Measurements from ENCODE around the gene JAK1. TPM values are rescaled to one million over a fixed set of nuclear protein-coding genes. Genes with fewer than 3 reads are reported as not detected.

JAK1 gene
- total RNA-seq, 3 donors from 2014 or later (not counting 1 experiment from before 2014, with no cell fraction given) = 507 to 626 (median 526) TPM

DNA sequence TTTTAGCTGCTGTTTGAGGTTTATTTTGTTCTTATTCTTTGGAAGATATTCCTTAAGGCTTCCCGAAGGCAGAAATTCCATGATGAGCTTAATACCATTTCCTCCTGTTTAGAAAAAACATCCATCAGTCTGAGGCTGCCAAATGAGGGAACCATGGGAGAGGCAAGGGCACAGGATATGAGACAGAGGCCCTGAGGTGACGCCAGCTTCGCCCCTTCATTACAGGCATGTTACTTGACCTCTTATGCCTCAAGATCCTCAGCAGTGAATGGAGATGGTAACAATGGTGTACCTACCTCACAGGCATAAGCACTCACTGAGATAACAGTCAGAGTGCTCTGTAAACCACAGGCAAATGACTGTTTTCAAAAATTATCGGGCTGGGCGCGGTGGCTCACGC is 127.9 kb downstream of the JAK1 start:
- H3K4me3 ChIP-seq (ENCODE audit: low read length) = no peak overlapping the region
- no peaks in the 10 kb centered on the region for H3K27me3 ChIP-seq (ENCODE audit: control insufficient read depth, insufficient read depth, low read length)
- H3K36me3 Mint-ChIP-seq = peaks cover 45% of the 10 kb centered on the region
- peaks cover 94% of the 10 kb centered on the region for H3K36me3 ChIP-seq (ENCODE audit: control insufficient read depth, insufficient read depth, low read length)
- 96% methylated on average over 2 of the region's 7 CpGs for WGBS (ENCODE audit: insufficient coverage)
- H3K9me3 ChIP-seq (ENCODE audit: control insufficient read depth, insufficient read depth, low read length) = no peaks in the 10 kb centered on the region
- H3K9me3 Mint-ChIP-seq = no peaks in the 10 kb centered on the region
- peak overlapping the region; percentile 27 to 64 for H3K27ac Mint-ChIP-seq
- peaks cover 0 to 7% of the 10 kb centered on the region in 2 donors for H3K4me1 Mint-ChIP-seq
- DNase-seq (no peak), ATAC-seq (no peak)
- TF ChIP-seq, protein P1, sequence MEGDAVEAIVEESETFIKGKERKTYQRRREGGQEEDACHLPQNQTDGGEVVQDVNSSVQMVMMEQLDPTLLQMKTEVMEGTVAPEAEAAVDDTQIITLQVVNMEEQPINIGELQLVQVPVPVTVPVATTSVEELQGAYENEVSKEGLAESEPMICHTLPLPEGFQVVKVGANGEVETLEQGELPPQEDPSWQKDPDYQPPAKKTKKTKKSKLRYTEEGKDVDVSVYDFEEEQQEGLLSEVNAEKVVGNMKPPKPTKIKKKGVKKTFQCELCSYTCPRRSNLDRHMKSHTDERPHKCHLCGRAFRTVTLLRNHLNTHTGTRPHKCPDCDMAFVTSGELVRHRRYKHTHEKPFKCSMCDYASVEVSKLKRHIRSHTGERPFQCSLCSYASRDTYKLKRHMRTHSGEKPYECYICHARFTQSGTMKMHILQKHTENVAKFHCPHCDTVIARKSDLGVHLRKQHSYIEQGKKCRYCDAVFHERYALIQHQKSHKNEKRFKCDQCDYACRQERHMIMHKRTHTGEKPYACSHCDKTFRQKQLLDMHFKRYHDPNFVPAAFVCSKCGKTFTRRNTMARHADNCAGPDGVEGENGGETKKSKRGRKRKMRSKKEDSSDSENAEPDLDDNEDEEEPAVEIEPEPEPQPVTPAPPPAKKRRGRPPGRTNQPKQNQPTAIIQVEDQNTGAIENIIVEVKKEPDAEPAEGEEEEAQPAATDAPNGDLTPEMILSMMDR (IDR thresholded peaks at IDR 0.05) = no peak
- intact Hi-C loops (cut with micrococcal nuclease) = no loop called here
- H3K27me3 Mint-ChIP-seq (ENCODE audit: low read depth in 2 of 2) = no peaks in the 10 kb centered on the region
- no peaks in the 10 kb centered on the region for H3K4me1 ChIP-seq (ENCODE audit: control insufficient read depth, insufficient read depth, low read length)
- H3K4me3 Mint-ChIP-seq = no peak overlapping the region
- no peak overlapping the region for H3K27ac ChIP-seq (ENCODE audit: low read length)

DNA sequence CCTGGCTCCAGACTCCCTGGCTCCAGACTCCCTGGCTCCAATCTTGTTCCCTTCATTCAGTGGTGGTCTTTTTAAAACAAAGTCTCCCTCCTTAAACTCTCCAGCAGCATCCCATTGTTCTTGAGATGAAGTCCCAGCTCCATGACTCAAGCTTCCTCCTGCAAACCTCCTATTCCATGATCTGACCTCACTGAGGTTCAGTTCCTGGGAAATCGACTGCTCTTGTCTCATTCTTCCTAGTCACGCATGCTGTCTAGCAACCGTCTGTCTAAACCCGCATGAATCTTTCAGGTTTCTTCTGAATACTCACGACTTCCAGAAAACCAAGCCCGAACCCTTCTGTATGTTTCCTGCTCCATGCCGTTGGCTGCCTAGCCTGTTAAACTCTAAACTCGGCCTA is 129.5 kb downstream of the JAK1 start:
- Histone ChIP-seq H3K4me1 (ENCODE audit: control insufficient read depth, insufficient read depth, low read length) (no peaks in the 10 kb centered on the region), H3K27ac (ENCODE audit: low read length) (no peak overlapping the region), H3K27me3 (ENCODE audit: control insufficient read depth, insufficient read depth, low read length) (no peaks in the 10 kb centered on the region), H3K9me3 (ENCODE audit: control insufficient read depth, insufficient read depth, low read length) (no peaks in the 10 kb centered on the region), H3K4me3 (ENCODE audit: low read length) (no peak overlapping the region), H3K36me3 (ENCODE audit: control insufficient read depth, insufficient read depth, low read length) (peaks cover 95% of the 10 kb centered on the region)
- H3K27ac Mint-ChIP-seq = peak overlapping the region; percentile 8 to 63
- DNase-seq = no peak
- no peaks in the 10 kb centered on the region for H3K27me3 Mint-ChIP-seq (ENCODE audit: low read depth in 2 of 2)
- H3K4me1 Mint-ChIP-seq = peaks cover 5 to 7% of the 10 kb centered on the region in 2 donors
- TF ChIP-seq, protein P1 (IDR thresholded peaks at IDR 0.05) = no peak
- no peaks in the 10 kb centered on the region for H3K9me3 Mint-ChIP-seq
- ATAC-seq = no peak
- no peak overlapping the region for H3K4me3 Mint-ChIP-seq
- intact Hi-C loops (cut with micrococcal nuclease) = no loop called here
- 97% methylated on average over 8 of the region's 8 CpGs for WGBS (ENCODE audit: insufficient coverage)
- H3K36me3 Mint-ChIP-seq = peaks cover 44% of the 10 kb centered on the region

DNA sequence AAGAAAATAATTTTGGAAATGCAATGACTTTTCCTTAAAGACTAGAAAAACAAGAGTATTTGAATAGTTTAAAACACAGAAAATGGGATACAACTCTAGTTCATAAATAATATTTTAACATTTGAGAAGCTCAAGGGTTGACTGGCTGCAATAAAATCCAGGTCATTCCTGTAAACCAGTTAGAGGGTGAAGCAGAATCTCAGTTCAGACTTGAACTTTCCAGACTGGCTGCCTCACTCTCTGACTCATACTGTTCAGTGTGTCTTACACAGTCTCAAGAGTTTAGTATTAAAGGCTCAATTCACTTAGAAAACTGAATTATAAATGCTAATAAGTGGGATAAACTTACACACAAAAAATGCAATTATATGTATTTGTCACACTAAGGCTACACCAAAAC is 131.6 kb downstream of the JAK1 start:
- no peaks in the 10 kb centered on the region for H3K27me3 Mint-ChIP-seq (ENCODE audit: low read depth in 2 of 2)
- peaks cover 88% of the 10 kb centered on the region for H3K36me3 ChIP-seq (ENCODE audit: control insufficient read depth, insufficient read depth, low read length)
- H3K9me3 ChIP-seq (ENCODE audit: control insufficient read depth, insufficient read depth, low read length) = no peaks in the 10 kb centered on the region
- H3K27ac Mint-ChIP-seq = peak overlapping the region; percentile 31 to 62
- peaks cover 31% of the 10 kb centered on the region for H3K36me3 Mint-ChIP-seq
- intact Hi-C loops (cut with micrococcal nuclease) = no loop called here
- H3K4me3 Mint-ChIP-seq = no peak overlapping the region
- no peaks in the 10 kb centered on the region for H3K9me3 Mint-ChIP-seq
- no peak for ATAC-seq
- H3K4me1 Mint-ChIP-seq = peaks cover 6 to 12% of the 10 kb centered on the region in 2 donors
- no peak overlapping the region for H3K27ac ChIP-seq (ENCODE audit: low read length)
- no peaks in the 10 kb centered on the region for H3K4me1 ChIP-seq (ENCODE audit: control insufficient read depth, insufficient read depth, low read length)
- TF ChIP-seq, protein P1 (IDR thresholded peaks at IDR 0.05) = no peak
- H3K4me3 ChIP-seq (ENCODE audit: low read length) = no peak overlapping the region
- no peak for DNase-seq
- no peaks in the 10 kb centered on the region for H3K27me3 ChIP-seq (ENCODE audit: control insufficient read depth, insufficient read depth, low read length)

DNA sequence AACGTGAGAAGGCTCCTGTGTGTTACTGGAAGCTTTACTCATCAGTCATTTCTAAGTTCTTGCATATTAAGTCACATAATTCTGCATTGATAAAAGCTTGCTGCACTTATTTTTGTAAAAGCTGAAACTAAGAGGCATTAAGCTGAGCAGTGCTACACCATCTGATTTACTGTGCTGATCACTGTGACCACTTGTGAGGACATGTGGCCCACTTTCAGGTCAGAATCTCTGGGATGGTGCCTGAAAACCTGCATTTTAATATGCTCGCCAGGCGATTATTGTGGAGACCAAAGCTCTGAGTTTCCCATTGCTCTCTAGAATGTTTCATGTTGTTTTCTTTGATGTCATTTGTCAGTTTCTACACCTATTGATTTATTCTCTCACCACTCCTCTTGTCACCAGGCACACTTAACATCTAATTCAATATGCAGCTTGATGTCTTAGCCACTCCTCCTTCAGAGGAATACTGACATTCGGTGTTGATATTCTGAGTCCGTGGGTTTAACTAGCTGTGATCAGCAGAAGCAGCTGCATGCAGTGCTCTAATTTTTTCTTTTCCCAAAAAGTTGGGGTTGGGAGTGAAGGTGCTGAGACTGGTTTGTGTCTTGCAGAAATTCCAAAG is 136.2 kb downstream of the JAK1 start:
- no peaks in the 10 kb centered on the region for H3K9me3 Mint-ChIP-seq
- peak overlapping the region; percentile 29 for H3K4me3 Mint-ChIP-seq
- 93% methylated on average over 5 of the region's 5 CpGs for WGBS (ENCODE audit: insufficient coverage)
- peaks cover 7% of the 10 kb centered on the region for H3K36me3 Mint-ChIP-seq
- ATAC-seq = no peak
- Histone ChIP-seq H3K27ac (ENCODE audit: low read length) (no peak overlapping the region), H3K4me3 (ENCODE audit: low read length) (no peak overlapping the region), H3K9me3 (ENCODE audit: control insufficient read depth, insufficient read depth, low read length) (no peaks in the 10 kb centered on the region), H3K36me3 (ENCODE audit: control insufficient read depth, insufficient read depth, low read length) (peaks cover 45% of the 10 kb centered on the region), H3K27me3 (ENCODE audit: control insufficient read depth, insufficient read depth, low read length) (no peaks in the 10 kb centered on the region), H3K4me1 (ENCODE audit: control insufficient read depth, insufficient read depth, low read length) (peaks cover 16% of the 10 kb centered on the region)
- no peaks in the 10 kb centered on the region for H3K27me3 Mint-ChIP-seq (ENCODE audit: low read depth in 2 of 2)
- DNase-seq = peak in 1 of 2 donors; percentile 3
- H3K27ac Mint-ChIP-seq = peak overlapping the region; percentile 86 to 89
- intact Hi-C loops (cut with micrococcal nuclease) = no loop called here
- TF ChIP-seq, protein P1 (IDR thresholded peaks at IDR 0.05) = no peak
- peaks cover 43 to 44% of the 10 kb centered on the region in 2 donors for H3K4me1 Mint-ChIP-seq
